ENCODE measurements around the gene ZNF414. TPM values are rescaled to one million over a fixed set of nuclear protein-coding genes. Genes with fewer than 3 reads are reported as not detected.

ZNF414 gene
- total and polyA plus RNA-seq, 10 of the 15 experiments (the other 5 are each of a cell fraction or from before 2014, with no cell fraction given), result 0.16 to 23.7 (median 5.3) TPM; not detected in 1

GRCh38 chr19:8503510-8503909, 10.5 kb downstream of the ZNF414 start (continued):
- no peak for TF ChIP-seq E2F8 (IDR thresholded peaks at IDR 0.05; ENCODE audit: low read depth, partially characterized antibody)

- no peaks in the 10 kb centered on the region; a peak in 1 of 4 replicates for H3K27me3 ChIP-seq (replicated peaks in 1 of 2; ENCODE audit: control insufficient read depth in 2 of 2, insufficient read depth in 2 of 2, low read length in 1 of 2)
- H3K9me3 ChIP-seq (replicated peaks; ENCODE audit: control insufficient read depth, insufficient read depth, low read length), result no peaks in the 10 kb centered on the region
- no TSS peak for BruUV-seq (replicated peaks)
- no peak for TF ChIP-seq RELA (IDR thresholded peaks at IDR 0.05; ENCODE audit: borderline replicate concordance, partially characterized antibody)
- TF ChIP-seq NFYA (IDR thresholded peaks at IDR 0.05; ENCODE audit: borderline replicate concordance, low read depth, low read length), result no peak
- no peak for TF ChIP-seq GABPA (IDR thresholded peaks at IDR 0.05; ENCODE audit: low read depth)
- no peak for TF ChIP-seq NR2C2 (IDR thresholded peaks at IDR 0.05; ENCODE audit: borderline replicate concordance, control insufficient read depth, insufficient read length, low read depth)
- TF ChIP-seq NFXL1 (IDR thresholded peaks at IDR 0.05; ENCODE audit: borderline replicate concordance), result no peak
- no peak for TF ChIP-seq NR2C1 (IDR thresholded peaks at IDR 0.05)
- TF ChIP-seq IRF5 (IDR thresholded peaks at IDR 0.05; ENCODE audit: borderline replicate concordance), result no peak
- TF ChIP-seq ZBTB4 (CRISPR knock-in tag; IDR thresholded peaks at IDR 0.05), result no peak
- TF ChIP-seq SMAD5 (IDR thresholded peaks at IDR 0.05; ENCODE audit: low read depth), result no peak
- no peak for TF ChIP-seq TARDBP (IDR thresholded peaks at IDR 0.05; ENCODE audit: borderline replicate concordance)
- no peak for TF ChIP-seq MEF2A (IDR thresholded peaks at IDR 0.05; ENCODE audit: insufficient read depth, low read depth, low read length)
- H2AFZ ChIP-seq (ENCODE audit: control insufficient read depth, low read depth, low read length), result no peak overlapping the region
- H3K27ac ChIP-seq (ENCODE audit: control insufficient read depth, insufficient read depth), result no peak overlapping the region
- RAD21 ChIA-PET (ENCODE audit: unreplicated experiment), result no interaction called here
- intact Hi-C loops (cut with micrococcal nuclease; ENCODE audit: unreplicated experiment) (no loop called here), in situ Hi-C loops (cut with MboI) (no loop called here)
- no peaks in the 10 kb centered on the region for H3K79me2 ChIP-seq (ENCODE audit: control insufficient read depth, insufficient read depth, low read length)
- ATAC-seq, result no peak
- H3K36me3 ChIP-seq (ENCODE audit: control insufficient read depth in 2 of 2, insufficient read depth in 2 of 2, low read length in 1 of 2), result no peaks in the 10 kb centered on the region
- no peak overlapping the region for H3K4me3 ChIP-seq
- no peak for DNase-seq (ENCODE audit: low read depth, low spot score)
- CTCF ChIA-PET, result no interaction called here
- no peak for FAIRE-seq
- POLR2A ChIA-PET, result no interaction called here
- no peaks in the 10 kb centered on the region for H4K20me1 ChIP-seq (ENCODE audit: control insufficient read depth, insufficient read depth)
- SMC1A ChIA-PET (ENCODE audit: uncharacterized antibody, unreplicated experiment), result interaction anchor here (0.8 kb wide), 1 partner anchor 21 kb away, joined by 3 read pairs; no protein-coding TSS in a partner anchor
- H3K4me2 ChIP-seq (ENCODE audit: control insufficient read depth, insufficient read depth), result no peak overlapping the region
- peaks cover 4% of the 10 kb centered on the region; the same call in 1 of the 2 replicates for H3K4me1 ChIP-seq (ENCODE audit: control insufficient read depth, insufficient read depth, low read length)
- 40% methylated on average over 14 of the region's 14 CpGs for WGBS (ENCODE audit: insufficient coverage, insufficient replicate concordance, low lambda C conversion rate, missing lambda C conversion rate)
- H3K9ac ChIP-seq (ENCODE audit: control insufficient read depth, insufficient read depth, low read length), result no peak overlapping the region
Measured at GRCh38 chr19:8501981-8502380, 12.0 kb downstream of the ZNF414 start.

Measured in GM12878 (cell line).